Inflammatory macrophage (primary cell): ENCODE results near the gene PEAK3.

Experiments
- DNase-seq, 2 donors: peaks; one replicate each; pipeline ENCODE4 v3.0.0-alpha.2; 2020 to 2022

Gene PEAK3

GRCh38 chr19:2315121-2315817 lies 33.3 kb upstream of the PEAK3 start:
- no peak for DNase-seq

DNA sequence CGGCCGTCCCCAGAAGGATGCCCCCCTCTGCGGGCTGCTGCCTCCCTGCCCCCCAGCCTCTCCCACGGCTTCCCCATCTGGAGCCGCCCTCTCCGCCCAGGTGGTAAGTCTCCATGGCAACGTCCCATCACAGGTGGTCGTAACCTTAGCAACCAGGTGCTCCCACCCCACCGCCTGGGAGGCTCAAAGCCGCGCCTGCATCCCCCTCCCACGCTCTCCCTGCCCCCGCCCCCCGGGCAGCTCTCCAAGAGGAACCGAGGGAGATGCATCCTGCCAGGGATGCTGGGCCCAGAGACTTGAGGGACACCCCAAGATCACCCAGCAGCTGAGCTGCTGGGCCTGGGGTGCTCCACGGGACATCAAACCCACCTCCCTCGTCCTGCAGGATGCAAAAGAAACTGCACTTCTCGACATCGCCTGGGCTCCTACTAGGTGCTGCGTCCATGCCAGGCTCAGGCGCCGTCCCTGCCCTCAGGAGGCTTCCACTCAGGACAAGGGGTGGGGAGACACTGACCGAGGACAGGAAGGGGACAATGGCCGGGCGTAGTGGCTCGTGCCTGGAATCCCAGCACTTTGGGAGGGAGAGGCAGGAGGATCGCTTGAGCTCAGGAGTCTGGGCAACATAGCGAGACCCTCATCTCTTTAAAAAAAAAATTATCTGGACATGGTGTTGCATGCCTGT lies 31.0 kb upstream of the PEAK3 start:
- DNase-seq, result no peak

GRCh38 chr19:2311093-2311492 lies 29.1 kb upstream of the PEAK3 start:
- no peak for DNase-seq

- no peak for DNase-seq
Observed at GRCh38 chr19:2309734-2310362, 27.9 kb upstream of the PEAK3 start.

GRCh38 chr19:2308114-2308556 lies 26.2 kb upstream of the PEAK3 start, which contains the start of gene LINGO3:
Gene LINGO3 (minus strand): TSS chr19:2308154. CDS start chr19:2291776, 16,378 bp downstream.
- DNase-seq, result no peak

DNA sequence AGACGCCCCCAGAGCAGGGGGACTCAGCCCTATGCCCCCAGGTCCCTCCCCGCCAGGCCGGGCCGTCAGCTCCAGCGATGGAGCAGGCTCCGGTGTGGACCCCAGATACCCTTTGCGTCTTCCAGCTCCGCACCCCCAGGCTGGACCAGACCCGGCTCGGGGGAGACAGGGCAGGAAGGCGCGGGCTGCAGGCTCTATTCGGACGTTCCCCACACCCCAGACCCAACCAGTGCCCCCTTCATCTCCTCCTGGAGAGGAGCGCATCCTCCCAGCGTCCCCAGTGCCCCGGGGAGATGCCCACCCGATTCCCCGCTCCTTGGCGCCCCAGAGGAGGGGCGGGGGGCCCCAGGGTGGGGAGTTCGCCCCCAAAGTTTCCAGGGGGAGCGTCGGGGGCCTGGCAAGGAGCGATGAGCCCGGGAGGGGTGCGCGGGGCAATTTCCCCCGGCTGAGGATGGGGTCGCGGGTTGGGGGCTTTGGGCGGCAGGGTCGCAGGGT lies 25.6 kb upstream of the PEAK3 start:
- DNase-seq, result no peak

DNA sequence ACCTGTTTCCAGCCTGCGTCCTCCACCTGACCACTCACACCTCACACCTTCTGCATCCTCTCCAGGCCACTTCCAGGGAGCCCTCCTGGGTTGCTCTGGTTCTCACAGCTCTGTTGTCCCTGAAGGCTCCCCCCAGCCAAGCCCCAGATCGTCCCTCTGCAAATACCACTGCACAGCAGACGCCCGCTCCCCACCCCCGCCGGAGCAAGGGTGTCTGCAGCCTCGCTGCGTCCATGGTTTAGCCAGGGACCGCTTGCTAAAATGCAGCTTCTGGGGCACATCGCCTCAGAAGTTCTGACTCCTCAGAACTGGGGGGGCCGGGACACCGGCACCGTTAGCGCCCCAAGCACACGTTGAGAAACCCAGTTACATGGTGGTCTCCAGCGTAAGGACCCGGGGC lies 25.0 kb upstream of the PEAK3 start:
- no peak for DNase-seq

GRCh38 chr19:2306281-2306806 lies 24.4 kb upstream of the PEAK3 start:
- no peak for DNase-seq

DNA sequence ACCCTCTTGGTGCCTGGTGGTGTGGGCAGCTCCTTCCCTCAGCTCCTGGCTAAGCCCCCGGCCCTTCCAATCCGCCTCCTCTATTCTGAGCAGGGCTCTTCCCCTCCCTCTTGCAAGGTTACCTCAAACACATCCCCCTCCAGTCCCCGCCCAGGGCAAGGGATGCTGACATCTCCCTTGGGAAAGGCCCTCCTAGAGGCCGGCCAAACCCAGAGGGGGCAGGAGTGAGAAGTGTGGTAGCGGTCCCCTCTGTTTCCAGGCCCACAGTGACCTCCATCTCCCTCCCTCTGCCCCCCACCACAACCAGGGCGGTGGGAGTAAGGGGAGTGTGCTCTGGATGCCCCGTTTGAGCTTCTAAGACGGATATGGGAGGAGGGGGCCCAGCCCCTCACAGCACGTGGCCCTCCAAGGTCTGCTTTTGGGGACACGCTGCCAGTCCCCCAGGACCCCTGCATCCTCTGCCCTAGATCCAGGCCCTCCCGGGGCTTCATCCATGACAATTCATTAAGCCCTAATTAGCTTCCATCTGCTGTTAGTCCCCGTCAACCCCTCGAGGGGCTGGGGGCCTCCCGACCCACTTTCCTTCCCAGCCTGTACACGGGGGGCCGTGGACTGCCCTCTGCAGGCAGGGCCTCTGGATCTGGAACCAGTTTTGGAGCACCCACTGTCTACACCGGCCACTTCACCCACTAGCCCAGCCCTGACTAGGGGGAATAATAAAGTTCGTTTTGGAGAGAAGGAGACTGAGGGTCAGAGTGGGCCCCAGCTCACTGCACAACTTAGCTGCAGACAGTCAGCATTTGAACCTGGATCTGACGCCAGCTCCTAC lies 23.7 kb upstream of the PEAK3 start:
- DNase-seq, result no peak

DNA sequence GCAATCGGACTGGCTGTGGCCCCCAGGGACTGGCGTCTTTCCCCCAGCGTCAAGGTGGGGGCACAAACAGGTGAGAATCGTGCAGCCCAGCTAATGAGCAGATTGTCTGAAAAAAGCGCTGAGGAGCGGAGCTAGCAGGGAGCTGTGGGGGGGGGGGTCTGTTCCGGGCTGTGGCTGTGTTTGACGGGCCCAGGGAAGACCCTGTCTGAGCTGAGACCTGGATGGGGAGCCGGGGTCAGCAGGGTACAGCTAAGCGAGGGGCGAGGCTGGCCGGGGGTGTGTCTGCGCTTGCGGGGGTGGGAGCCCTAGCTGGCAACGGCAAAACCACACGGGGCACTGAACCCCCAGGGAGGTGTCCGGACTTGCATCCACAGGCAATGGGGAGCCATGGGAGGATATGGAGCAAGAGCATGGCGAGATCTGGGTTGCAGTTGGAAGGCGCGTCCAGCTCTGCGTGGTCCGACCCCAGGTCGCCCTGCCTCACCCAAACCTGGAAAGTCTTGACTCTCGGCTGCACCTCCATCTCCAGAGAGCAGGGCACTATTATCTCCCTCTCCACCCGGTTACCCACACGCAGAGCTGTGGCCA lies 21.3 kb upstream of the PEAK3 start:
- DNase-seq, result no peak

DNA sequence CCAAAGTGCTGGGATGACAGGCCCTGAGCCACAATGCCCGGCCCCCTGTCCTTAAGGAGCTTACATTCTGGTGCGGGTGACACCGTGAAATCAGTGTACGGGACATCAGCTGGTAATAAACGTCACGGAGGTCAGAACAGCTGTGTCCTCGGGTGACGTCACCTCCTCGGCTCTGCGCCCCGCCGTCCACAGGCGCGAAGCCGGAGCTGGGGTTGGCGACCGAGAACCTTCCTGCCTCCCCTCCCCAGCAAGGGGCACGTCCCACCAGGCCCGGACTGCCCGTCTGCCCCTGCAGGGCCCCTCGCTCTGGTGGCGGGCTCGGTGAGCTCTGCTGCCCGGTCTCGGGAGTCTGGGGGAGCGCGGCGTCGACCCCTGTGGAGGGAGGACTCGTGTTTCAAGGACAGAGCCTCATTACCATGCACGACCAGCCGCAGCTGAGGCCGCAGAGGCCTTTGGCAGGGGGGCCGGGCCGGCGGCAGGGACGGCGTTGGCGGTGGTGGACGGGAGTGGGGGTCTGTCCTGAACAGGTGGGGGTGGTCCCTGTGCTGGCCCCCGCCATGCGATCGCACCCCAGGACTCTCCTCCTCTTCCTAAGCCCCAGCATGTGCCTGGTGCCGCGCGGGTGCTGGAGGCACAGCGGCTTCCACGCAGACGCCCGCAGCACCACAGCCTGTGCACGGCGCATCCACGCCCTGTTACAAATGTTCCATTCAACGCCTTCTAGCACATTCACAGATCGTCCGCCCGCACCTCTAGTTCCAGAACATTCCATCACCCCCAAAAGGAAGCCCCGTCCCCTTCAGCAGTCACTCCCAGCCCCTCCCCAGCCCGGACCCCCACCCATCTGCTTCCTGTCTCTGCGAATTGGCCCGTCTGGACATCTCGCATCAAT lies 20.6 kb upstream of the PEAK3 start:
- peak; percentile 16 to 27 for DNase-seq

- DNase-seq, result no peak
Observed at GRCh38 chr19:2300533-2300932, 18.6 kb upstream of the PEAK3 start.

DNA sequence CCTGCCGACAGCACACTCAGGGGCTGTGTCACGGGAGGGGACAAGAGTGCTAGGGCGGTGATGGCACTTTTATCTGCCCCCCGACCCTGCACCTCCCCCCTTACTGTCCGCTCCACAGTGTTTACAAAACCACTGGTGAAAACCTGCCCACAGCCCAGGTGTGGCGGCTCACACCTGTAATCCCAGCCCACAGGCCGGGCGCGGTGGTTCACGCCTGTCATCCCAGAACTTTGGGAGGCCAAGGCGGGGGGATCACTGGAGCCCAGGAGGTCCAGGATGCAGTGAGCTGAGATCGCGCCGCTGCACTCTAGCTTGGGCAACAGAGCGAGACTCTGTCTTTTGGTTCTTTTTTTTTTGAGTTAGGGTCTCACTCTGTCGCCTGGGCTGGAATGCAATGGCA lies 14.2 kb upstream of the PEAK3 start:
- DNase-seq, result no peak

- no peak for DNase-seq
Observed at GRCh38 chr19:2294687-2295335, 12.8 kb upstream of the PEAK3 start.

DNA sequence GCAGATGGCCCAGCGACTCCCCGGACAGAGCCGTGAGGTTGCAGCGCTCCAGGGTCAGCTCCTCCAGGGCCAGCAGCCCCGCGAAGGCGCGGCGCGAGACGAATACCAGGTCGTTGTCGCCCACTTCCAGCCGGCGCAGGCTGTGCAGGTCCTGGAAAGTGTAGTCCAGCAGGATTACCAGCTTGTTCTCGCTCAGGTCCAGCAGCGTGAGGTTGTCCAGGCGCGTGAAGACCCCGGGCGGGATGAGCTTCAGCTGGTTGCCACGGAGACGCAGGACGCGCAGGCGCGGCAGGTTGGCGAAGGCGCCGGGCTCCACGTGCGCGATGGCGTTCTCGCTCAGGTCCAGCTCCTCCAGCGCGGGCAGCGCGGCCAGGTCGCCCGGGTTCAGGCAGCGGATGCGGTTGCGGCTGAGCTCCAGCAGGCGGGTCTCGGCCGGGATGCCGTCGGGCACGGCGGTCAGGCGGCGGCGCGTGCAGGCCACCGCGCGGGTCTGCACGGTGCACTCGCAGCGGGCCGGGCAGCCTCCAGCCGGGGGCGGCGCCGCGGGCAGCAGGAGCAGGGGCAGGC lies 9.3 kb upstream of the PEAK3 start:
- no peak for DNase-seq

- DNase-seq, result peak in 1 of 2 donors; percentile 11
Observed at GRCh38 chr19:2290441-2291184, 8.6 kb upstream of the PEAK3 start.

DNA sequence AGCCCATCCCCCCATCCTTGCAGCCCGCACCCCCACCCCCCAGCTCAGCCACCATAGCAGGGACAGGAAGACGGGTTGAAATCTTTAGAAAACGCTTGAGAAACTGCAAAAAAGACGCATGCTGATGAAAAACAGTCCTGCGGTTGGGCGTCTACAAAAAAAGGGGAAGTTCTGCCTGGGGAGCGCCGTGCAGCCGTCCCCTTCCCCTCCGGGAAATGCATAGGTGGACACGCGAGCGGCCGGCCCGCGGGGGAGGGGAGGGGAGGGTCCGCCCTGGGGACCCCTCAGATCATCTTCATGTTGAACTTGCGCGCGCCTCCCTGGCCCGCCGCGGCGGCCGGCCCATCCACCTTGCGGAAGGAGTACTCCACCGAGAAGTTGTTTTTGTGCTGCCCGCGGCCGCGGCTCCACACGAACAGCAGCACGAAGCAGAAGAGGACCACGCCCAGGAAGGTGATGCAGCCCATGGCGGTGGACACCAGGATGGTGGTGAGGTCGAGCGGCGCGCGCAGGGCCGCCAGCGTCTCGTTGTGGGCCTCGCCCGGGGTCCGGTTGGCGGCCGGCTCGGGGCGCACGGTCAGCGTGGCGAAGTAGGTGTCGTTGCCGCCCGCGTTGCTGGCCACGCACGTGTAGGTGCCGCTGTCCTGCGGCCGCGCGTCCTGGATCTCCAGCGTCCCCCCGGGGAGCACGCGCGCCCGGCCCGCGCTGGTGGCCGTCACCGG lies 7.9 kb upstream of the PEAK3 start:
- peak; percentile 82 to 85 for DNase-seq
